Right hindlimb (tissue), 1 donor: Measurements from ENCODE around the gene TGDS.
"Not testable (repeated sequence)": the region's sequence is repeated elsewhere in the genome, so short reads cannot be mapped to it uniquely, and the experiment has no call there.

Experiments
- DNase-seq: peaks from one replicate; pipeline ENCODE4 v3.0.0-alpha.2; 2018

Gene TGDS, protein sequence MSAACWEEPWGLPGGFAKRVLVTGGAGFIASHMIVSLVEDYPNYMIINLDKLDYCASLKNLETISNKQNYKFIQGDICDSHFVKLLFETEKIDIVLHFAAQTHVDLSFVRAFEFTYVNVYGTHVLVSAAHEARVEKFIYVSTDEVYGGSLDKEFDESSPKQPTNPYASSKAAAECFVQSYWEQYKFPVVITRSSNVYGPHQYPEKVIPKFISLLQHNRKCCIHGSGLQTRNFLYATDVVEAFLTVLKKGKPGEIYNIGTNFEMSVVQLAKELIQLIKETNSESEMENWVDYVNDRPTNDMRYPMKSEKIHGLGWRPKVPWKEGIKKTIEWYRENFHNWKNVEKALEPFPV

DNA sequence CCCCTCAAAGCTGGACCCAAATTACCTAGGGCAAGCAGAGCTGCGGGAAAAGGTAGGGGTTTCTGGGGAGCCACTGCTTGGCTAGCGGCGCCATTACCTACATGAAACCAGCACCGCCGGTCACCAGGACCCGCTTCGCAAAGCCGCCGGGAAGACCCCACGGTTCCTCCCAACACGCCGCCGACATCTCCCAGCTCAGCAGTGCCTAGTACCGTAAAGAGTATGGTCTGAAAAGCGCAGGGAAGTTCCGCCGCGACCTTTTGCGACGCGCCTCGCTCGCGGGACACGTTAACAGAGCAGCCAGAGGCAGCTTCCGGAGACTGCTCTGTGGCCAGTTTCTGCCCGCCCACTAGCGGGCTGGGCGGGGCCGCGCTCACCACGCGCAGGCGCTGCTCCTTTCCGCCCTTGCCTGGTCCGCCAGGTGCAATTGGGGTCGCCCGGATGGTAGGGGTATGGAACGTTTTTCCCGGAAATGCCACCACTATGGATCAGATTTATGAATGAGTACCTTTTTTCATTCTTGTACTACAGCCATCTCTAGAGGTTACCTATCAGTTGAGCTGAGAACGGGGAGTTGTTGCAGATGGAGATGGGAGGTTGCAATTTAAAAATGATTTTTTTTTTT is at the start of gene TGDS:
Gene TGDS, minus strand, starts transcription at position 203 of the 625 bp plus-strand sequence. Its CDS starts 16 bp downstream, at position 187.
- DNase-seq = peak; percentile 96

DNA sequence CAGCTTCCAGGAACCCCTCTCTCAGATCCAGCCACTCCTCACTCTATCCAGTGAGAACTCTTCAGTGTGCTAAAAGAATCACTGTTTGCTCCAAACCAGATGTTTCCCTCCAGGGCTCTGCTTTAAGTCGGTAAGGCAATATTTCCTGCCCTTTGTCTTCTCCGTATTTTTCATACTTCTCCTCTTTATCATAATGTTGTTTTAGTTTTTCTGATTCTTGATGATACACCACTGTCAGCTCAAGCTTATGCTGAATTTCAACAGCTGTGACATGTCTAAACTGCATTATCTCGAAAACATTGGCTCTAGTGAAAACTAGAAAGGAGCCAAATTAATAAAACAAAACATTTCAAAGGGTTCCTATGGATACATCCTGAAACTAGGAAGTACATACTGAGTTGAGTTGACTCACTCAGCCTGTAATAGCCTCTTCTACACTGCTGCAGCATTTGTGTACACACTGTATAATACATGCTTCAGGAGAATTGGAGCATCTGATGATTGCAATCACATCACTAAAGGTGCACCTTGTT is 45.5 kb upstream of the TGDS start:
- peak; percentile 33 for DNase-seq

DNA sequence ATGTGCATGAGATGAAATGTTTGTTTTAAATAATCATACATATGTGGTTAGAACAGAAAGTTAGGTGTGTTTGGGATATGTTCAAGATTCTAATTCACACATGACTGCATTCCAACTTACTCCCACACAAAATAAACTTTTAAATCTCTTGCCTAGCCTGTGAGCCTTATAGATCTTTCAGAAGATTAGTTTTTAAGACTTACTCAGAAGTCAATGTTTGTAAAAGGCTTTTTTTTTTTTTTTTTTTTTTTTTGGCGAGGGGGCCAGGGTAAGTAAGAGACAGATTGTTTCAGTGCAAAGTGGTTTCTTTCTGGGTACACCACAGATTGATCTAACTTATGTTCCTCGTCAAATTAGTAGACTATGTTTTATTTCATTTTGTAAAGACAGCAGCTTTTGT is 44.8 kb upstream of the TGDS start:
- DNase-seq = no peak

DNA sequence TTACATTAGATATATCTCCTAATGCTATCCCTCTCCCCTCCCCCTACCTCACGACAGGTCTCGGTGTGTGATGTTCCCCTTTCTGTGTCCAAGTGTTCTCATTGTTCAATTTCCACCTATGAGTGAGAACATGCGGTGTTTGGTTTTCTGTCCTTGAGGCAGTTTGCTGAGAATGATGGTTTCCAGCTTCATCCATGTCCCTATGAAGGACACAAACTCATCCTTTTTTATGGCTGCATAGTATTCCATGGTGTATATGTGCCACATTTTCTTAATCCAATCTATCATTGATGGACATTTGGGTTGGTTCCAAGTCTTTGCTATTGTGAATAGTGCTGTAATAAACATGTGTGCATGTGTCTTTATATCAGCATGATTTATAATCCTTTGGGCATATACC is 41.7 kb upstream of the TGDS start:
- not testable (repeated sequence) for DNase-seq

DNA sequence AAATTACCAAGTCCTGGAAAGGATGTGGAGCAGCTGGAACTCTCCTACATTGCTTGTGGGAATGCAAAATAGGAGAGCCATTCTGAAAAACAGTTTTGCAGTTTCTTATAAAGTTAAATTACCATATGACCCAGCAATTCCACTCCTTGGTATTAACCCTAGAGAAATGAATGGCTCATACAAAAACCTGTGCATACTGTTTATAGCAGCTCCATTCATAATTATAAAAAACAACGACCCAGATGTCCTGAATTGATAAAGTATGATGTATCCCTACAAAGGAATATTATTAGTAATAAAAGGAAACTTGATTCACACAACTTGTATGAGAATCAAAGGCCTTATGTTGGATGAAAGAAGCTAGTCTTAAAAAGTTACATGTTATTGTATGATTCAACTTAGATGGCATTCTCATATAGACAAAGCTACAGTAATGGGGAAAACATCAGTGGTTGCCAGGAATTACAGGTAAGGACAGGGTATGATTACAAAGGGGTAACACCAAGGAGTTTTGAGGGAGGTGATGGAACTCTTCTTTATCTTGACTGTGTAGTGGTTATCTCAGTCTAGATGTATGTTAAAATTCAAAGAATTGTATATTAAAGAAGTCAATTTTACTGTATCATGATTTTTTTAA is 41.1 kb upstream of the TGDS start:
- DNase-seq = no peak

DNA sequence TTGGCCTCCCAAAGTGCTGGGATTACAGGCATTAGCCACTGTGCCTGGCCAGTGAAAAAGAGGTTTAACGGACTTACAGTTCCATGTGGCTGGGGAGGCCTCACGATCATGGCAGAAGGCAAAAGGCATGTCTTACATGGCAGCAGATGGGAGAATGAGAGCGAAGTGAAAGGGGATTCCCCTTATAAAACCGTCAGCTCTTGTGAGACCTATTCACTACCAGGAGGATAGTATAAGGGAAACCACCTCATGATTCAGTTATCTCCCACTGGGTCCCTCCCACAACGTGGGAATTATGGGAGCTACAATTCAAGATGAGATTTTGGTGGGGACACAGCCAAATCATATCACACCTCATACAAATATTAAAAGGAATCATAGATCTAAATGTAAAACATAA is 40.1 kb upstream of the TGDS start:
- DNase-seq = not testable (repeated sequence)

DNA sequence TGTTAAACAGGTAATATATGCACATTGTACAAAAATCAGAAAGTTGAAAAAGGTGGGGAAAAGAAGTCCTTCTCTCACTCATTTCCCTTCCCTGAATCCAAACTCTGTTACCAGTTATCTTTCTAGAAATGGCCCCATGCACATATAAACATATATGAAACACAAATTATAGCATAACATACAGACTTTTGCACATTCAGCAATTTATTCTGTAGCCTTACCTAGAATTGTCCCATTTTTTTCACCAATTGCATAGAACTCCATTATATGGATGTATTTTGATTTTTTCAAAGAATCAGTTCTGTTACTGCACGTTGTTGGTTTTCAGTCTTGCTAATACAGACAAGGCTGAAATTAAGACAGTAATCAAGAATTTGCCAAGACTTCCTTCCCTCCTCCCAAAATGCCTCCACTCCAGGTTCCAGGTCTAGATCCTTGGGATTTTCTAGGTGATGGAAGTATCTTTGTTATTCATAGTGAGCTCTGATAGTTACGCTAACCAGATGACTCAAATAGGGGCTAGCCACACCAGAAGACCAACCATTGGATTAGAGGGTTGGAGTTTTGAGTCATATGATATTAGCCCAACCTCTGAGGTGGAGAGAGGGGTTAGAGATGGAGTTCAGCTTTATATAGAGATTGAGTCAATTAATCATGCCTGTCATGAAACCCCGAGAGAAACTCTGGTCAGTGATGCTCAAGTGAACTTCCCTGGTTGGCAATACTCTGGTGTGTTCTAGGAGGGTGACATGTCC is 36.5 kb upstream of the TGDS start:
- DNase-seq = no peak

DNA sequence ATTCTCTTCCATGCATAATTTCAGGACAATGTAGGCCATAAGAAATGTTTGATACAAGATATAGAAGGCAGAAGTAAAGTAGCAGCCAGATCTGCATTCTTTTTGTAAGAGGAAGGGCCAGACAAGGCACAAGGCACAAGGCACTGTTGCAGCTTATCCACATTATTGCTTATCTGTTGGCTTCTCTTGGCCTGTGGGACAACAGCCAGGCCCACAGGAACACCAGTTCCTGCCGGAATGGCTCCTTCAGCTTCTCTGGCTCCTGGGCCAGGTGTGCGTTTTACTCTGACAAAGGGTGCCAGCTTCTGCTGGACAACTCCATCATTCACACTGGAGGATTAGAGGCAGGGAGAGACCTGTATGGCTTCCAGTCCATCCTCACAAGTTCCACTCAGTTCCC is 34.9 kb upstream of the TGDS start:
- DNase-seq = no peak

DNA sequence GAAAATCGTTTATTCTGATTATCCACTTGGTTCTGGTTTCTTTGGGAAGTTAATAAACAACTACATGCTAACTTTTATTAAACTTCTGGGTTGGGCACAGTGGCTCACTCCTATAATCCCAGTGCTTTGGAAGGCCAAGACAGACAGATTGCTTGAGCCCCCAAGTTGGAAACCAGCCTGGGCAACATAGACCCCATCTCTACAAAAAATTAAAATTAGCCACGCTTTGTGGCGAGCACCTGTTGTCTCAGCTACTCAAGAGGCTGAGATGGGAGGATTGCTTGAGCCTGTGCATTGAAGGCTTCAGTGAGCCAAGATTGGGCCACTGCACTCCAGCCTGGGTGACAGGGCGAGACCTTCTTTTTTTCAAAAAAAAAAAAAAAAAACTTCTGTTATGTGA is 27.4 kb upstream of the TGDS start:
- no peak for DNase-seq

DNA sequence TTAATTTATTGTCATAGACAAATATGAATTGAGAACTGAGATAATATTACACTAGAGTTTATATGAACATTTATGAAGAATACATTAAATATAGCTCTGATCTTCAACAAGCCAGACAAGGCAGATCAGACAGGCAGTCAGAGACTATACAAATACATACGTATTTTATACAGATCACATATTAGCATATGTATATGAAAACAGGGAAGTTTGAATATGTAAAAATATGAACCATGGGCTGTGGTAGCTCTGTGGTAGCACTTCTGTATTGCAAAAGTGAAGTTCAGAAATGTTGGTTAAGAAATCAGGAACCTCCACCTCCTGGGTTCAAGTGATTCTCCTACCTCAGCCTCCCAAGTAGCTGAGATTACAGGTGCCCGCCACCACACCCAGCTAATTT is 26.4 kb upstream of the TGDS start:
- no peak for DNase-seq

DNA sequence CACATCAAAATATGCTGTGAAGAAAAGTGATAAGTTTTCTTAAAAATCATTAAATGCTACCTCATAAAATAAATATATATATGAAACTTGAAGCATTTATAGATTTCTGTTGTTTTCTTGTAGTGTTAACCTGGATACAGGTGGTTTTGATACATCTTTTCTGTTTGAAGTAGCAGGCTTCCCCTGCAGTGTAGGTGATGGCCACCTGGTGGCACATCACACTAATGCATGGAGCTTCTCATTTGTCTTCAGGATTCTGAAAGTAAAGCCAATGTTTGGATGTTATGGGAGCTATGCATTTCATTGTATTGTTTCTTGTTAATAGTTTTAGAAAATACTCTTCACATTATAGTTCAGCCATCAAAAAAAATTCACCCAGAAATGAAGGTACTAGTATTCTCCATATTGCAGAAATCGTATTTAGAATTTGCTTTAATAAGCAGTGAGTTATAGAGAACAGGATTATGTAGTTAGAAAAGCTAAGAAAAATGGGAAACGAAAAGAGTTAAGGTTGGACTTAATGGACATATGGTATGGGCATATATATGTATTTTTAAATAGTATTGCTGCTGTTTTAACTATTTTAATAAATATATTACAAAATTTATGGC is 24.4 kb upstream of the TGDS start:
- no peak for DNase-seq

DNA sequence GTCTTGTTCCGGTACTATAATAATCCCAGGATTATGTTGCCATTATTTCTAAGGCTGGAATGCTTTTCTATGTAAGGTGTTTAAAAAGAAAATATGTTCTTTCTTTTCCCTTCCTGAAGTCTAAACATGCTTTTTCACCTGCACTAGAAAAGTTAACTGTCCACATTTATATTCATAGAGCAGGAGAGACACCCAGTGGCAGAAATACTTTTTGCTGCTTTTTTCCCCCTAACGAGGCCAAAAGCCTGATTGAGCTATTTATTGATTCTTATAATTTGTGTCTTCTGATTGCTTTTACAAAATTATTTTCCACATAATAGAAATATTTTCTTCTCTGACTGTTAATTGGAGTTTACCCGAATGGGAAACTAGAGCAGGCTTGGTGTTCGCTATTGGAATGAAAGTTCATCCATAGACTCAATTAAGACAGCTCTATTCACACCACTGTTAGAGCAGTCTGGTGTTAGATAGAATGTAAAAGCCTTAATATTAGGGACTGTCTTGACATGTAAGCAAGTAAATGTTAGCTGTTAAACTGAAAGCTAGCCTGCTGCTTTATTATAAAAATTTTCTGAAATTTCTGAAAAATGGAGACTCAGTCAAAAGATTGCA is 21.5 kb upstream of the TGDS start:
- no peak for DNase-seq

DNA sequence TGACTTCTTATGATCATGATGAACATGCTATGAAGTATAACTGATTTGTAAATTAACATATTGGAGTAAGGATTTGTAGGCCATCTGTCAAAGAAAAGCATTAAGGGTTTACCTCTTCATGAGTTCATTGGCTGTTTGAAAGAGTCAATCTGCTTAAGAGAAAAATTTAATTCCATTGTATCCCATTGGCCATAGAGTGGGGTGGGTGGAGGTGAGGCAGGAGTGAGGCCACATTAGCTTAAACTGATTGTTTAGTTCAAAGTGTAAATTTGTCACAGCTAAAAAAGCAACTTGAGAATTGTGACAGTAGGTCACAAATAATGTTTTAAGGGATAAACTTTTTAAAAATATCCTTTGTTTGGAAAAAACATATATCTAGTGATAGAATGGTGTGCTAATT is 17.1 kb upstream of the TGDS start:
- DNase-seq = no peak

DNA sequence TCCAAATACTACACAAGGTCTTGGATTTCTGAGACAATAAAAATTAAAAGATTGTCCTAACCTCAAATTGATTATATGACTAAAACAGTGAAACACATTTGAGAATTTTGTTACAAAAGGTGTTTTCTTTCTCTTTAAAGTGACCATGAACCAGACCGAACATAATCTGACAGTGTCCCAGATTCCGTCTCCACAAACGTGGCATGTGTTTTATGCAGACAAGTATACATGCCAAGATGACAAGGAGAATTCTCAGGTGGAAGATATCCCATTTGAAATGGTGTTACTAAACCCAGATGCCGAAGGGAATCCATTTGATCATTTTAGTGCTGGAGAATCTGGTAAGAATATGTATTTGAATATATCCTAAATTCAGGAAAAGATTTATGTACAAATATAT is 16.1 kb upstream of the TGDS start:
- DNase-seq = no peak

DNA sequence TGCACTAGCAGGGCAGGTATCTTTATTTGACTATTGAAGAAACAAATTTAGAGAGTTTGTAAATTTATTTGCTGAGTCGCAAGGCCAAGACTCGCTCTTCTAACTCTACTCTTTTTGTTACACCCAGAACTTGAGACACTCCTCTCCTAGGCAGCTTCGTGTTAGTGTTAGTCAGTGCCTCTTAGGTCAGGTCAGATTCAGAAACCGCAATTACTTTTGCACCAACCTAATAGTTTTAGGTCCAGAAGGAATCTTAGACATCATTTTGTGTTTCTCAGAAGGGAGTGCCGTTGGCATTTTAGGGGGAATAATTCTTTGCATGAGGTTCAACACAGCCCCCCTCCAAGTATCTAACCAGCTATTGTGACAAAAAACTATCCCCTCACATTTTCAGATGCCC is 14.5 kb upstream of the TGDS start:
- no peak for DNase-seq

DNA sequence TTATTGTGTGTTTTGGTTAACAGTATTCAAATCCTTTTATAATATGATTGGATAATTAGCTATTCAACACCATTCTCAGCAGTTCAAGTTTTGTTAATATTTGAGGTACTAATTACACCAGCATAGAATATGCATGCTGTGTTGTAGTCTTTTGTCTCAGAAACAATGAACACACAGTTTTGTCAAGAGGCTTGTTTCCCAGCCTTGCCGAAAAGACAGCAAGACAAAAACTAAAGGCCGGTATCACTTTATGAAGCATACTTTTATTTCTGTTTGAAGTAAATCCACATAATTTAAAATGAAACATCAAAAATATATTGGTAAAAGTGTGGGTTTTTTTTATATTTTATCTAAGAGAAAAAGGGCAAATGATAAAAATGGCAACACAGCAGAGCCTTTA is 13.2 kb upstream of the TGDS start:
- no peak for DNase-seq

DNA sequence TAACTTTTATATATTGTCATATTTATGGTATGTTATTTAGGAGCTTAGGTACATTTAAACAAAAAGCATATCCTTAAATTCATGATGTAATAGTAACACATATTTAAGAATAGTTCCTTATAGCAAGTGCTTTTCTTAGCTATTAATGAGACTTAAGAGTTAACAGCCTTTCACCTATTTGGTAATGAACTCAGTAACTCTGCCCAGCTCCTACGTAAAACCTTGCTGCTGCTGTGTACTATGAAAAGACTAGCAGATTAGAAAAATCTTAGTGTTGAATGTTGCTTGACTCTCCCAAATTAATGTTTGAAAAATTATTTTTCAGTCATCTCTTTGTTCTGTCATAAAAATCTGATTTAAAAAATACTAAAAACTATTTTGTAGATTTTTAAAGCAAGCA is 12.6 kb upstream of the TGDS start:
- no peak for DNase-seq

DNA sequence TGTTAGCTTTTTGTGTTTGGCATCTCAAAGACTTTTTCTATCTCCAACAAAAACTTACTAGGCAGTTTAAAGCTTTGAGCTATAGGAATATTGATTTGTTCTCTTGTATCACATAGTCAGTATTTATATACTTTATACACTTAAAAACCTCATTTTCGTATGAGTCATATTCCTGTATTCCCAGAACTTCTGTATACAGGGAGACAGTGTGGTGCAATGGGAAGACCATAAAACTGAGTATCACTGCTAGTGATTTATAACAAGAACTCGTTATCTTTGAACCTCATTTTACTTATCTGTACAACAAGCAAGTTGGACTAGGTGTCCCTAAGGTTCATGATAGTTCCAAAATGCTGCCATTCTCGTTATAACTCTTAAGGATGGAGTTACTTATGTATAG is 12.0 kb upstream of the TGDS start:
- DNase-seq = no peak

DNA sequence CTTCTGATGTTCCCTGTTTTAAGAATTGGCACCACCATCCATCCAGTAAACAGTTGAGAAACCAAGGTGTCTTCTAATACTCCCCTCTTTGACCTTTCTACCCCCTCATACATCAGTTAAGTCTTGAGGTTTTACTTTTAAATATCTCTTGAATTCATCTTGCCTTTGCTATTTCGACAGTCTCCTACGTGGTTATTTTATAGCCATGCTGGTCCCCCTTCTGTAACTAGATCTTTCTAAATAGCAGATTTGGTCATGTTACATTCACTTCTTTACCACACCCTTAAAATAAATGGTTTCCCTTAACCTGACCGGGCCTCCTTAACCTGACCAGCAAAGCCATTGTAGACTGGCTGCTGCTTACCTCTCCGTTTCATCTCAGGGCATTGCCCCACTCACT is 11.1 kb upstream of the TGDS start:
- no peak for DNase-seq

DNA sequence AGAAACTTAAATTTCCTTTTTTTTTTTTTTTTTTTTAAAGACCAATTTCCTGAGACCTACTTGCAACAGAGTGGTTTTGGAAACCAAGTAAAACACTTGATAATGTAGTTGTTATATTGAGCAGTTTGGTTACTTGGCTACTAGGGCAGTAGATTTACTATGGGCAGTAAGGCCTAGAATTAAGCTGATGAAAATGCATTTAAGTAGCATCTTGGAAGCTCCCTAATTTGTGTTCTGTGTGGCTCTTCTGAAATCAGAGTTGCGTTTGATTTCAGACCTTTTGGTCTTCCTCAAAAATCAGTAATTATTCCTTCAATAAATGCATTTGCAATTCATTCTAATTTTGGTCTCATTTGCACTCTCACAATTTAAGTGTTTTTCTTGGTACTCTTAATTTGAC is 6.5 kb upstream of the TGDS start:
- DNase-seq = no peak

DNA sequence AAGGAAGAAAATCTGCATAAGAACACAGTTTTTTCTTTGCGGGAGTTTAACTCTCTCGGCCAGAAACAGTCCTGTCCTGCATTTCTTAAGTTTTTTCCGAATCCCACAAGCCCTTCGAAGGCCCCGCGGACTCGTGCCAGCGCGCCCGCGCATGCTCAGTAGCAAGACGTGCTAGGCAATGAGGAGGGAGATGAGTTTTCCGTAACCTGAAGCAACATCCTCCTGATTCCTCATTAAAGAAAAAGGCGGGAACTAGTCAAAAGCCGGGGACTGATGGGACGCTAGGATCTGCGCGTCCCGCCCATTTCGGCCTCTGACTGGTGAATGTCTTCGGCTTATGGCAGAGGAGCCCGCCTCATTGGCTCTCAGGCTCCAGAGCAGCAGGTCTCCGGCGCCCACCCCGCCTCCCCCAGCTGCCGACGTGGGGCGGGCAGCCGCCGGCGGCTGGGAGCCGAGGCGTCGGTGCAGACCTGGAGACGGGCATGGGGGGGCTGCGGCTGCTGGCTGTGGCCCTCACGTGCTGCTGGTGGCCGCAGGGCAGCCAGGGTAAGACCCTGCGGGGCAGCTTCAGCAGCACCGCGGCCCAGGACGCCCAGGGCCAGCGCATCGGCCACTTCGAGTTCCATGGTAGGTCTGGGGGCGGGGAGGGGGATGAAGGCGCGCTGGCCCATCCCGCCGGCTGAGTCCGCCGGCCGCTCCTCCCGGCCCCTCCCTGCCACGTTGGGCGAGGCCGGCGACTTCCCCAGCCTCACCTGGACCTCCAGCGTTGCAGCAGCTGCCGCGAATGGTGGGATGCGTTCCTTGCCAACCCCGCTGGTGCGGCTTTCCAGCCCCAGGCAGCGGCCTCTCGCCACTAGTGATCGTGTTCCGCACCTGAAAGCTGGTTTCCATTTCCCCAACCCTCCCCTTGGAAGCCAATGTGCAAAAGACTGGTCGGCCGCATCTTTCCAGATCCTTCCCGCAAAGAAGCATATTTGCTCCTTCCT is 5.8 kb upstream of the TGDS start, which contains the start of gene GPR180:
Gene GPR180, plus strand, starts transcription at position 412 of the 986 bp plus-strand sequence. Its CDS starts 71 bp downstream, at position 483.
- DNase-seq = peak; percentile 98
